ENCODE measurements around the gene PDGFA. TPM values are rescaled to one million over a fixed set of nuclear protein-coding genes. Genes with fewer than 3 reads are reported as not detected.

Gene PDGFA
- total RNA-seq, 1 donor from 2014 or later = 30.0 TPM

- no peak for DNase-seq
Measured at GRCh38 chr7:536231-536630, 16.6 kb upstream of the PDGFA start.

GRCh38 chr7:534959-535358 lies 15.3 kb upstream of the PDGFA start:
- DNase-seq = no peak

- DNase-seq = no peak
Measured at GRCh38 chr7:534075-534474, 14.4 kb upstream of the PDGFA start.

DNA sequence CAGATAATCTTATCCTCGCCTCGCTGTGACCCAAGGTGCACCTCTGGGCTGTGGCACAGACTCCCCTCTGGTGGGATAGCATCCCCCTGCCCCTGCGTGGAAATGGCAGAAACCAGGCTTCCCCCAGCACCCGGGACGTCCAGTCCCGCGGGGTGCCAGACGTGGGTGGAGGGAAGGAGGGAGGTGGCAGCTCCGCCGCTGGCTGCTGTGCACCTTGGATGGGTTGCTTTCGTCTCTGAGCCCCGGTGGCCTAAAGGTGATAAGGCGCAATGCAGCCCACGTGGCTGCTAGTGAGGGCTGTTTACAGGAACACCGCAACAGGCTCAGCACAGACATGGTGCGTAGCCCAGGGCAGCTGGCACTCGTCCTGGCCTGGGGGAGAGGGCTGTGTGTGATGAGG lies 13.6 kb upstream of the PDGFA start:
- no peak for DNase-seq

DNA sequence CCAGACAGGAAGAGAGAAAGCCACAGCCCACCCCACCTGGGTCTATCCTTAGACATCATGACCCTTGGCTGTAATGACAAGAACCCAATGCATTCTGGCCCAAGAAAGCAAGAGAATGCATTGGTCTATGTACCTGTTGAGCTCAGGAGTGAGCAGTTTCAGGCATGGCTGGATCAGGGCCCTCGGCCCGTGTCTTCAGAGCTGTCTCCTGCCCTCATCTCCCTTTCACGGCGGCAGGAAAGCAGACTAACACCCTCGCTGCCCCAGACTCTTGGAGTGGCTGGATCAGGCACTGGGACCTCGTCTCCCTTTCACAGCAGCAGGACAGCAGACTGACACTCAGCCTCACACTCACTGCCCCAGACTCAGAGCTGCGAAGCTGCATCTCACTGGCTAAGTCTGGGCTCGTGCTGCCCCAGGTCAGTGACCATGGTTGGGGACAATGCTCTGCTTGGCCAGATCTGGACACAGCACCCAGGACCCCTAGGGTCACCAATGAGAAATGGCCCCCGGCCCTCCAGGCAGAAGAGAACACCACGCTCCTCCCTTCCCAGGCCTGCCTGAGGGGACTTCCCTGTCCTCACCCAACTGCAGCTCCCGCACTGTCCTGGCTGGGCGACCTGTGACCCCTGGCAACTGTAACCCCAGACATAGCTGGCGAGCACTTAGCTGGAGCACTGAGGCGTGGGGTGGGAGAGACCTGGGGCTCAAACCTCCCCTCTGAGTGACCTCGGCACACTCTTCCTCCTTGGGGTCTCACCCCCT lies 12.9 kb upstream of the PDGFA start:
- no peak for DNase-seq

GRCh38 chr7:531777-532176 lies 12.1 kb upstream of the PDGFA start:
- no peak for DNase-seq

GRCh38 chr7:528451-528850 lies 8.8 kb upstream of the PDGFA start:
- DNase-seq = no peak

DNA sequence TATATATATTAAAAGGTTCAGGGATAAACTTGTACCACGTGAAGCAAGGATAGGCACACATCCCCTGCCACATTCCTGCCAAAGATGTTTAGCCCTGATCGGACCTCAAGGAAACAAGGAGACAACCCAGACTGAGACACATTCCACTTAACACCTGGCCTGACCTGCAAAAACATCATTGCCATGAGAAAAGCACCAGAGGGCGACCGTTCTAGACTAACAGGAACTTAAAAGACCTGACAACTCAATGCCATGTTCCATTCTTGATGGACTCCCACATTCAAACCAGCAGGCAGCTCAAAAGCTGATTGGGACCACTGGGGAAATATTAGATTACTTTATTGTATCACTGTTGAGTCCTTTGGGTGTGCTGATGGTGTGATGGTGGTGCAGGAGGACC lies 8.1 kb upstream of the PDGFA start:
- no peak for DNase-seq

GRCh38 chr7:526460-527034 lies 6.9 kb upstream of the PDGFA start:
- DNase-seq = no peak

DNA sequence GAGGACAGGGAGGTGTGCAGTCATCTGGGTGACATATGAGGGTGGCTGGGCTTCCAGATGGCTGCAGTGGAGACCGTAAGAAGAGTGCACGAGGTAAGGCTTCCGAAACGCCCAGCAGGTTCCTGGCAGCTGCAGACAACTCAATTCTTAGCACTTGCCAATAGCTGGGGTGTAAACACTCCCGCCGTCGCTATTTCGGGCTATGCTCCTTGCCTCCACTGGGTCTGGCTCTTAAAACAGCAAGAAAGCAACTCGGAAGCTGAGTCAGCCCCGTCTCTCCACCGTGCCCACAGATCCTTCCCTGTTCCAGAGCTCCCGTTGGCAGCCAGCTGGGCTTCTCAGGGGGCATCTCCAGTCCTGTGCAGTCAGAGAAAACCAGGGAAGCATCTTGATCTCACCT lies 6.1 kb upstream of the PDGFA start:
- DNase-seq = no peak

DNA sequence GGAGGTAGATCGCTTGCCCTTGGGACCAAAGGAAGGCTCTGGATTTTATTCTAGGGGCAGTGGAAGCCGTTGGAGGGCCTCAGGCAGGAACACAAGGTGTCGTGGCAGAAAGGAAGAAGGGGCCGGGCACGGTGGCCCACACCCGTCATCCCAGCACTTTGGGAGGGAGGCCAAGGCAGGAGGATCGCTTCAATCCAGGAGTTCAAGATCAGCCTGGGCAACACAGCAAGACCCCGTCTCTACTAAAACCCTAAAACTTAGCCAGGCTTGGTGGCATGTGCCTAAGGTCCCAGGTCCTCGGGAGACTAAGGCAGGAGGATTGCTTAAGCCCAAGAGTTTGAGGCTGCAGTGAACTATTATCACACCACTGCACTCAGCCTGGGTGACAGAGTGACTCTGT lies 5.2 kb upstream of the PDGFA start:
- no peak for DNase-seq

DNA sequence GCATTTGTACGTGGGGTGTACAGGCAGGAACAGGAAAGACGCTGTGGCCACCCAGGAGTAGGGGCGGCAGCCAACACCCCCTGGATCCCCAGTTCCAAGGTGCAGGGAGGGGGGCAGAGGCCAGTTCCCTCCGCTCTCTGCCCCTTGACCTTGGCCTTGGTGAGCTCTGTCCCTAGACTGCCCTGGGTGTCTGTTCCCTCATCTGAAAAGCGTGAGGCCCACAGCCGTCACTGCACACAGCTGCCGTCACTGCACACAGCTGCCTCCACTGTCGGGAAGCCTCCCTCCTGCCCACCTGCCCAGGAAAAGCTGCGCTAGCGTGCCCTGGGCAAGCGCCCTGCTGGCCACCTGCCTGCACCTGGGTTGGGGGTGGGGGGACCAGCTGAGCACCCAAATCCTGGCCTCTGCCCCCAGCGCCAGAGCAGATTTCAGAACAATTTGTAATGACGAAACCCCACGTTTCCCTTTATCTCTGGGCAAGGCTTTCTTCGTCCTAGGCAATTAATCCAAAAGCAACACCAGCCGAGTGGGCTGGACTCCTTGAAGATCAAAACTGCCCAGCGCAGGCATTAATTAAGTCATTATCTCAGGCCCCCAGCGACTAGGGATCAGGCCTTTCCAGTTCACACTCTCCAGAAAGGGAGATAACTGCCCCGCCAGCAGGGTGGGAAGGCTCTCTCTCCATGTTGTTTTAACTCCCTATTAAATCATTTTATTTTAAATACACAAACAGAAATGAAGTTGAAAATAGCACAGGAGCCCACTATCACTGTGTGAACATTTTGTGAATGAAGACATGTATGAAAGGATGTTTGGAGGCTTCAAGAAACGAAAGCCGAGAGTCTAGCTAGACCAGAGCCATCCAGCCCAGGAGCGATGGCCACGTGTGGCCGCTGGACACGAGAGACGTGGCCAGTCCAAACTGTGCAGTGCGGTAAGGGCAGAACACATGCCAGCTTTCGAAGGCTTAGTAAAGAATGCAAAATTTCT lies 4.0 kb upstream of the PDGFA start:
- DNase-seq = no peak

GRCh38 chr7:522951-523314 lies 3.3 kb upstream of the PDGFA start:
- no peak for DNase-seq

- peak; percentile 20 for DNase-seq
Measured at GRCh38 chr7:522071-522950, 2.7 kb upstream of the PDGFA start.

DNA sequence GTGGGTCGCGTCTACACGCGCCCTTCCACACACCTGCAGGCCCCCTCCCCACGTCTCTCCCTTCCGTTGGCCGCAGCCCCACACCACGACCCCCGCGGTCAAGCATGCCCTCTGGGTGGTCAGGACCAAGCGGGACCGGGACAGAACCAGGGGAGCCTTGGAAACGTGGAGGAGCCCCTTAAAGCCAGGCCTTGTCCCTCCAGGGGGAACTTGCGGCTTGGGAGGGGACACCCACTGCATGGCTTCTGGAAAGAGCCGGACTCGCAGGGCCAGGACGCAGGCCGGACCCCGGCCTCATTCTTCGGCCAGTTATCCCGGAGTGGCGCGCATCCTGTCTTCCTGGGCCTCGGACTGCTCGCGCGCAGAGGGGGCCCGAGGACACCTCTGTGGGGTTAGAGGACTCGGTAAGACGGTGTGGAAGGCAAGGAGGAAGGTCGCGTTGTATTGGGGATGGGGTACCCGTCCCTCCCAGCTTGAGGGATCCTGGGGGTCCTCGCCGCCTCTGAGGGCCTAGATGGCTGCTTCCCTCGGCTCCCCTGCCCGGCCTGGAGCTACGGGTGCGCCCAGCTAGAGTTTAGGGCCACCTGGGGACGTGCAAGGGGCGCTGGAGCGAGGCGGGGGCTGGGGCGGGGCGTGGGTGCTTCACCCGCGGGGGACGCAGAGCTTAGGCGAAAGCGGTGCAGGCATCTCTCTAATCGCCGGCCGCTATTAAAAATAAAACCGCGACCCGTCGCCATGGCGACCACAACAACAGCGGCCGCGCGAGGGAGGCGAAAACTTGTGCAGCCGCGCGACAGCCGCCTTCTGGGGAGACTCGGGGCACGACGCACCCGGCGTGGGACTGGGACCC lies 1.8 kb upstream of the PDGFA start:
- no peak for DNase-seq

DNA sequence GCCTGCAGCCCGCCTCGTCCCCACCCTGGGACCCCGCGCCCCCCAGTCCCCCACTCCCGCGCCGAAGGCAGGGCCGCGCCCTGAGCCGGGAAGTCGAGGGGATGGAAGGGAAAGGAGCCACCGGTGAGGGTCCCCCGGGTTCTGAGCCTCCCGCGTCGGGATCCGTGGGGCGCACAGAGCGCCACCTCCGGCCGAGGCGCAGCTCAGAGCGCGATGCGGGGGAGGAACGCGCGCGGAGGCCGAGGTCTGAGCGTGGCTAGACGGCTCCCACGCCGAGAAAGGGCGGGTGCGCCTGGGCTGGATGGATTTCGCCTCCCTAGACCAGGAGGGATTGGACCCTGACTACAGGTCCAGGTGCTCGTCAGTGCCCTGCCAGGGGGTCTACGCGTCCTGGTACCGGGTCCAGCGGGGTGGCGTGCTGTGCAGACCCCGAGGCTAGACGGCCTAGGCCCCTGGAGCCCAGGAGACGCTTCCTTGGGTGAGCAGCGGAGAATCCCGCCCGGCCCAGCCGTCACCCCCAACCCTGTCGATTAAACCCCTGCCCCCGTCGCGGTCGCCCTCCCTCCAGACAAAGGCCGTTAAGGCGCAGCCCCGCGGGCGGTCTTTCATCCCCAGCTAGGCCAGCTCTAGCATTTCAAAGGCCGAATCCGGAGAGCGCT lies 986 bp upstream of the PDGFA start:
- no peak for DNase-seq

DNA sequence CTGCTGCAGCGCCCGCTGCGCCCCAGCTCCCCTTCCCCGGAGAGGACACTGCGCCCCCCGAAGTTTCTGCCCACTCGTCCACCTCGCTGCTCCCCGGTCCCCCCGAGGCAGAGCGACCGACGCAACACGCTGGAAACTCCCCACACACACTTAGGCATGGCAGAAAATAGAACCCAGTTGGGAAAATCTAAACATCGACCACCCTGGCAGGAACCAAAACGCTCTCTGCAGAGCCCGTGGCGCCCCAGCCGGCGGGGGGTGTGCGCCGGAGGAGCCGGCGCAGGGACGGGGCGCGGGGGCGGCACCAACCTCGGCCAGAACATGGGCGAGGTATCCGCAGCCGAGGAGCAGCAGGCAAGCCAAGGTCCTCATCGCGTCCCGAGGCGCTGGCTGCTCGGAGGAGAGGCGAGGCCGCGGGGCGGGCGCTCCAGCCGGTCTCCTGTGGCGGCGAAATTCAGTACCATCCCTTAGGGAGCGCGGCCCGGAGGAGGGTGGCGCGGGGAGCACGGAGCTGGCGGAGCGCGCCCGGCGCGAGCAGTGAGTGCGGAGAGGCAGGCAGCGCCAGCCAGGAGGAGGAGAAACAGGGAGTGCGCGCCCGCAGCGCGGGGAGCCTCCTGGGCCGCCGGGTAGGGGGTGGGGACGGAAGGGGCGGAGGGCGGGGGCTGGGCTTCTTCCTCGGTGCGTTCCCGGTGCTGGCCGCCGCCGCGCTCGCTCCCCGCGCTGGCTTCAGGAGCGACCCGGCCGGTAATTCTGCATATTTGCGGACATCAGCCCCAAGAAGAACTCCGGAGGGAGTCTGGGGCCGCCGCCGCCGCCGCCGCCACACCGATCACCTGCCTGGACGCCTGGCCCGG lies 789 bp downstream of the PDGFA start:
- DNase-seq = no peak

GRCh38 chr7:517774-518629 lies 1.6 kb downstream of the PDGFA start:
- no peak for DNase-seq

All from skin of body (tissue), 2 donors.